Stimulated activated CD8-positive, alpha-beta memory T cell treated with anti-CD3 and anti-CD28 coated beads, Interleukin-7, amount 100 ng/mL, for 24 hours (primary cell): ENCODE results near the gene KDM4E.
"Not testable (repeated sequence)": the region's sequence is repeated elsewhere in the genome, so short reads cannot be mapped to it uniquely, and the experiment has no call there.

Experiments used
- DNase-seq: peaks from one replicate; pipeline ENCODE4 v3.0.0-alpha.2; 2020; ENCODE audit warnings: low read depth

The KDM4E gene

GRCh38 chr11:95024958-95025357 is at the start of gene KDM4E:
Gene KDM4E, plus strand, starts transcription at chr11:95025258. Its CDS starts 300 bp downstream, at chr11:95025558.
- DNase-seq, result no peak

GRCh38 chr11:94975599-94975998 is 49.5 kb upstream of the KDM4E start:
- no peak for DNase-seq

GRCh38 chr11:94987378-94987777 is 37.7 kb upstream of the KDM4E start:
- no peak for DNase-seq

- no peak for DNase-seq
Measured at GRCh38 chr11:94988748-94989147, 36.3 kb upstream of the KDM4E start.

- DNase-seq, result no peak
Measured at GRCh38 chr11:94993400-94993943, 31.6 kb upstream of the KDM4E start.

GRCh38 chr11:94997437-94997836 is 27.6 kb upstream of the KDM4E start:
- DNase-seq, result no peak

GRCh38 chr11:94998285-94998684 is 26.8 kb upstream of the KDM4E start:
- no peak for DNase-seq

- no peak for DNase-seq
Measured at GRCh38 chr11:95003716-95004115, 21.3 kb upstream of the KDM4E start.

- no peak for DNase-seq
Measured at GRCh38 chr11:95005642-95006041, 19.4 kb upstream of the KDM4E start.

GRCh38 chr11:95011376-95011775 is 13.7 kb upstream of the KDM4E start:
- no peak for DNase-seq

- no peak for DNase-seq
Measured at GRCh38 chr11:95014184-95014821, 10.8 kb upstream of the KDM4E start.

- DNase-seq, result no peak
Measured at GRCh38 chr11:95016139-95016538, 8.9 kb upstream of the KDM4E start.

GRCh38 chr11:95021468-95021867 is 3.6 kb upstream of the KDM4E start:
- not testable (repeated sequence) for DNase-seq

- DNase-seq, result not testable (repeated sequence)
Measured at GRCh38 chr11:95025594-95025993, 536 bp downstream of the KDM4E start.

GRCh38 chr11:95028357-95028756 is 3.3 kb downstream of the KDM4E start:
- no peak for DNase-seq

- DNase-seq, result no peak
Measured at GRCh38 chr11:95033051-95033450, 8.0 kb downstream of the KDM4E start.

- no peak for DNase-seq
Measured at GRCh38 chr11:95035316-95035715, 10.3 kb downstream of the KDM4E start.

GRCh38 chr11:95037356-95038035 is 12.4 kb downstream of the KDM4E start:
- not testable (repeated sequence) for DNase-seq

- DNase-seq, result no peak
Measured at GRCh38 chr11:95042239-95042638, 17.2 kb downstream of the KDM4E start.

GRCh38 chr11:95042906-95043305 is 17.8 kb downstream of the KDM4E start:
- DNase-seq, result no peak

GRCh38 chr11:95044010-95044409 is 19.0 kb downstream of the KDM4E start:
- DNase-seq, result no peak

GRCh38 chr11:95045812-95046211 is 20.8 kb downstream of the KDM4E start:
- DNase-seq, result no peak

- DNase-seq, result not testable (repeated sequence)
Measured at GRCh38 chr11:95049122-95049521, 24.1 kb downstream of the KDM4E start, which contains the start of gene KDM4F. Gene KDM4F, plus strand, starts transcription at chr11:95049422.
